HEK293T (cell line): ENCODE results near the gene KSR2.

Source experiments
- ARNT ChIP-seq: fragments of 450-650 bp; IDR thresholded peaks from 2 replicates; pipeline ENCODE4 v1.6.1; 2017; ENCODE audit warnings: mild to moderate bottlenecking
- BHLHE40 ChIP-seq: fragments of 450-650 bp; IDR thresholded peaks from 2 replicates; pipeline ENCODE4 v1.6.1; 2016; ENCODE audit warnings: mild to moderate bottlenecking, moderate library complexity, borderline replicate concordance
- FOXA1 ChIP-seq: fragments of 450-650 bp; IDR thresholded peaks from 2 replicates; pipeline ENCODE4 v1.6.1; 2016; ENCODE audit warnings: mild to moderate bottlenecking
- FOXK2 ChIP-seq: fragments of 450-650 bp; IDR thresholded peaks from 2 replicates; pipeline ENCODE4 v1.6.1; 2016; ENCODE audit warnings: mild to moderate bottlenecking
- FOXM1 ChIP-seq: fragments of 450-650 bp; IDR thresholded peaks from 2 replicates; pipeline ENCODE4 v1.6.1; 2017; ENCODE audit warnings: mild to moderate bottlenecking, borderline replicate concordance
- LEF1 ChIP-seq: fragments of 450-650 bp; IDR thresholded peaks from 2 replicates; pipeline ENCODE4 v1.6.1; 2017; ENCODE audit warnings: mild to moderate bottlenecking, borderline replicate concordance
- PKNOX1 ChIP-seq: fragments of 450-650 bp; IDR thresholded peaks from 2 replicates; pipeline ENCODE4 v1.6.1; 2016
- SP1 ChIP-seq: fragments of 450-650 bp; IDR thresholded peaks from 2 replicates; pipeline ENCODE4 v1.6.1; 2017
- SUZ12 ChIP-seq: fragments of 450-650 bp; IDR thresholded peaks from 2 replicates; pipeline ENCODE4 v1.6.1; 2016; ENCODE audit warnings: mild to moderate bottlenecking
- TARDBP ChIP-seq: fragments of 450-650 bp; IDR thresholded peaks from 2 replicates; pipeline ENCODE4 v1.6.1; 2016

GRCh38 chr12:117606024-117606423, 362.8 kb downstream of the KSR2 start:
- TF ChIP-seq FOXA1 (no peak), TARDBP (no peak), PKNOX1 (no peak), FOXM1 (no peak), FOXK2 (no peak), LEF1 (no peak), SP1 (no peak), SUZ12 (no peak), ARNT (no peak), BHLHE40 (no peak)
